ENCODE data around the gene A4GNT. TPM values are rescaled to one million over a fixed set of nuclear protein-coding genes. Genes with fewer than 3 reads are reported as not detected.

The A4GNT gene
- total RNA-seq, 1 donor from 2014 or later: not detected

DNA sequence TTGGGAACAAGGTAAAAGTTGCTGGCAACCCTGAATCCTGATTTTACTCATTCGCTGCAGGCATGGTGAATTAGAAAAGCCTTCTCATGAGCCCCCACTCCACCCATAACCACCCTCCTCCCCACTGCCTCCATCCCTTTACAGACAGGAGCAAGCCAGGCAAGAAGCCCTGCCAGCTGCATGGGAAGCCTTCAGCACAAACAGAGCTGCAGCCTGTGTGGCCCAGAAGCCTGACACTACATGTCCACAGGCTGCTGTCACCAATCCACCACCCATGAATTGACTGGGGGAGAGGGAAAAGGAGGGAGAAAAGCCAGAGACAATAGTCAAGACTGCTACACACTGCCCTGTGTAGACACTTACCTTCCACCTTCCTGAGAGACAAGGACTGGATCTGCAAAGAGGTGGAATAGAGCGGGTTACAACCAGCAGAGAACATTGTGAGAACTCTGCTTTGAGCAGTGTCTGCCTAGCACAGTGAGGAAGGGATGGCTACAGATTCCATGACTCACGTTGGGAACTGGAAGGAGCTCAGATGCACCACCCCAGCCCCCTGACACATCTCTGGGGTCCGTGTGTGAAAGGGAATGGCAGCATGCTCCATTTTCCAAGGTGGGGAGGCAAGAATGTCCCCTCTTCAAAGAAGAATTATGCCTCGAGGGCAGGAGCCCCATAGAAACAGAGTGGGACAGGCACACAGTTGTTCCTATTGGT, 50.7 kb downstream of the A4GNT start:
- DNase-seq (ENCODE audit: low spot score): no peak
- no peak for ATAC-seq

DNA sequence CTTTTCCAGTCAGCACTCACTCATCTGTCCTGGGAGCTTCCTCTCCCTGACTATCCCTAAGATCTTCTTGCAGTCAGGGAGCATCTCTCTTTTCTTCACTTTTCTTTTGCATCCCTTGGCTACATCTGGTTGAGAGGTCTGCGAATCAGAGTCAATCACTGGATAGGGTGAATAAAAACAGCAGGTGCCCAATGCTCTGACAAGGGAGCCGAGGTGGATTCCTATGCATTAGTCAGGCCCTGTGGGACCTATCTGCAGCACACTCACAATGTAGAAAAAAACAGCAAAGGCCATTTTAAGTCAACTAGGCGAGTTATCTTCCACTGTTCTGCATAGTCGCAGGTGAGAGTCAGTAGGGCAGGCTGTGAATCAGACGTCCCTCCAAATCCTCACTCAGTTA, 52.3 kb downstream of the A4GNT start:
- DNase-seq (ENCODE audit: low spot score) (no peak), ATAC-seq (no peak)

DNA sequence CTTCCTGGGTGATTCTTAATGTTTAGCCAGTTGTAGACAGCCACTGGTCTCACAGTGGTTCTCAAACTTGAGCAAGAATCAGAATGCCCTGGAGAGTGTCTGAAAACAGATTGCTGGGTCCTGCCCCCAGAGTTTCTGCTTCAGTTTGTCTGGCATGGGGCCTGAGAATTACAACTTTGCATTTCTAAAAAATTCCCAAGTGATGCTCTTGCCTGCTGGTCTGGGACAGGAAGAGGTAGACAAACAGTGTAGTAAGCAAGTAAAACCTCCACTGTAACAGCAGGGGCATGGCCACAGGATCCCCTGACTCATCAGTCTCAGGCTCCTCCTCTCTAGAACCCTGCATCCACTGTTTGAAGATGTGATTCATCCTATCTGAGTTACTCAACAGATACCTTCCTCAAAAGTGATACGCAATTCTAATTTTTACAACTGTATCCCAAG, 53.3 kb downstream of the A4GNT start:
- ATAC-seq (no peak), DNase-seq (ENCODE audit: low spot score) (no peak)

DNA sequence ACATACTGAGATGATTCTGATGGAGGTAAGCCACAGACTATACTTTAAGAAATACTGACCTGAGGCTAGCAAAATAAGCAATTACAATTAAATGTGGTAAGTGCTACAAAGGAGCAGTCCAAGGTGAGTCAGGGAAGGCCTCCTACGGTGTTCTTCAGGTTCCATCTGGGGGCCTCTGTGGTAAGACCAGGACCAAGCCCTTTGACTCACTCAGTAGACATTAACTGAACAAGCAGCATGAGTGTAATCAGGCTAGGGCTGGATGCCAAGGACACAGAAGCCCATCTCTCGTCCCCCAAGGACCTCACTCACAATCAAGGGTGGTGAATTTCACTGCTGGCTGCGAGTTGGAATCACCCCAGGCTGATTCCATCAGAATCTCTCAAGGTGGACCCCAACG, 54.1 kb downstream of the A4GNT start:
- DNase-seq (ENCODE audit: low spot score) (no peak), ATAC-seq (no peak)

Other genes starting within 250 kb of the A4GNT start
- gene CLDN18, start 122.2 kb downstream of the A4GNT start, total RNA-seq: 0.23 TPM
- gene DZIP1L, start 16.8 kb downstream of the A4GNT start, total RNA-seq: 1.6 TPM
- gene DBR1, start 42.5 kb upstream of the A4GNT start, total RNA-seq: 5.6 TPM
- gene ARMC8, start 54.9 kb upstream of the A4GNT start, total RNA-seq: 14.0 TPM
- gene NME9, start 197.5 kb upstream of the A4GNT start, total RNA-seq: not detected
- 6.1 TPM for gene MRAS, start 216.2 kb upstream of the A4GNT start, total RNA-seq